ENCODE results near the gene DRGX. TPM values are rescaled to one million over a fixed set of nuclear protein-coding genes. Genes with fewer than 3 reads are reported as not detected.

DRGX gene
- total RNA-seq, 1 experiment from 2014 or later: not detected

- no peaks in the 10 kb centered on the region for H3K9me3 ChIP-seq (ENCODE audit: low read depth, low read length, poor library complexity, severe bottlenecking)
- TF ChIP-seq CTCF (conservative IDR thresholded peaks at IDR 0.05; ENCODE audit: low read depth, low read length) (no peak), EZH2 (IDR thresholded peaks at IDR 0.05; ENCODE audit: borderline replicate concordance, low read depth, low read length, poor library complexity, severe bottlenecking) (no peak)
- H3K27me3 ChIP-seq (replicated peaks; ENCODE audit: insufficient read depth, low read depth, low read length, poor library complexity): peaks cover 2% of the 10 kb centered on the region
- ChIA-PET CTCF (no interaction called here), POLR2A (ENCODE audit: low non-redundant PET) (no interaction called here)
- intact Hi-C loops (cut with micrococcal nuclease; ENCODE audit: unreplicated experiment): no loop called here
- no peaks in the 10 kb centered on the region for H3K4me1 ChIP-seq (ENCODE audit: insufficient read depth, low read length, poor library complexity, severe bottlenecking)
- no peaks in the 10 kb centered on the region for H3K36me3 ChIP-seq (ENCODE audit: insufficient read depth, low read length, poor library complexity, severe bottlenecking)
- no peak overlapping the region for H3K4me3 ChIP-seq (ENCODE audit: low read depth, low read length, poor library complexity, severe bottlenecking)
- no peak for DNase-seq (ENCODE audit: low spot score)
- BruUV-seq (replicated peaks): no TSS peak
- H3K27ac ChIP-seq (ENCODE audit: low read depth, low read length, poor library complexity, severe bottlenecking): no peak overlapping the region
Observed at GRCh38 chr10:49364747-49365146, 31.1 kb downstream of the DRGX start.

GRCh38 chr10:49364051-49364450, 31.8 kb downstream of the DRGX start:
- no peaks in the 10 kb centered on the region for H3K27me3 ChIP-seq (replicated peaks; ENCODE audit: insufficient read depth, low read depth, low read length, poor library complexity)
- BruUV-seq (replicated peaks): no TSS peak
- intact Hi-C loops (cut with micrococcal nuclease; ENCODE audit: unreplicated experiment): no loop called here
- no peak for DNase-seq (ENCODE audit: low spot score)
- no peak overlapping the region for H3K27ac ChIP-seq (ENCODE audit: low read depth, low read length, poor library complexity, severe bottlenecking)
- no peak overlapping the region for H3K4me3 ChIP-seq (ENCODE audit: low read depth, low read length, poor library complexity, severe bottlenecking)
- H3K36me3 ChIP-seq (ENCODE audit: insufficient read depth, low read length, poor library complexity, severe bottlenecking): no peaks in the 10 kb centered on the region
- ChIA-PET POLR2A (ENCODE audit: low non-redundant PET) (no interaction called here), CTCF (no interaction called here)
- H3K9me3 ChIP-seq (ENCODE audit: low read depth, low read length, poor library complexity, severe bottlenecking): no peaks in the 10 kb centered on the region
- no peak for TF ChIP-seq CTCF (conservative IDR thresholded peaks at IDR 0.05; ENCODE audit: low read depth, low read length)
- TF ChIP-seq EZH2 (IDR thresholded peaks at IDR 0.05; ENCODE audit: borderline replicate concordance, low read depth, low read length, poor library complexity, severe bottlenecking): no peak
- H3K4me1 ChIP-seq (ENCODE audit: insufficient read depth, low read length, poor library complexity, severe bottlenecking): no peaks in the 10 kb centered on the region

GRCh38 chr10:49363309-49364031, 32.4 kb downstream of the DRGX start:
- no TSS peak for BruUV-seq (replicated peaks)
- Histone ChIP-seq H3K27ac (ENCODE audit: low read depth, low read length, poor library complexity, severe bottlenecking) (no peak overlapping the region), H3K9me3 (ENCODE audit: low read depth, low read length, poor library complexity, severe bottlenecking) (no peaks in the 10 kb centered on the region), H3K36me3 (ENCODE audit: insufficient read depth, low read length, poor library complexity, severe bottlenecking) (no peaks in the 10 kb centered on the region), H3K27me3 (replicated peaks; ENCODE audit: insufficient read depth, low read depth, low read length, poor library complexity) (no peaks in the 10 kb centered on the region), H3K4me3 (ENCODE audit: low read depth, low read length, poor library complexity, severe bottlenecking) (no peak overlapping the region), H3K4me1 (ENCODE audit: insufficient read depth, low read length, poor library complexity, severe bottlenecking) (no peaks in the 10 kb centered on the region)
- CTCF ChIA-PET: no interaction called here
- no peak for DNase-seq (ENCODE audit: low spot score)
- TF ChIP-seq CTCF (conservative IDR thresholded peaks at IDR 0.05; ENCODE audit: low read depth, low read length) (no peak), EZH2 (IDR thresholded peaks at IDR 0.05; ENCODE audit: borderline replicate concordance, low read depth, low read length, poor library complexity, severe bottlenecking) (no peak)
- POLR2A ChIA-PET (ENCODE audit: low non-redundant PET): no interaction called here
- intact Hi-C loops (cut with micrococcal nuclease; ENCODE audit: unreplicated experiment): no loop called here

All from A673 (cell line).